ENCODE results near the gene PTPRU. TPM values are rescaled to one million over a fixed set of nuclear protein-coding genes. Genes with fewer than 3 reads are reported as not detected.

The PTPRU gene
- total RNA-seq, 3 donors from 2014 or later, result 1.8 to 14.3 (median 2.2) TPM

DNA sequence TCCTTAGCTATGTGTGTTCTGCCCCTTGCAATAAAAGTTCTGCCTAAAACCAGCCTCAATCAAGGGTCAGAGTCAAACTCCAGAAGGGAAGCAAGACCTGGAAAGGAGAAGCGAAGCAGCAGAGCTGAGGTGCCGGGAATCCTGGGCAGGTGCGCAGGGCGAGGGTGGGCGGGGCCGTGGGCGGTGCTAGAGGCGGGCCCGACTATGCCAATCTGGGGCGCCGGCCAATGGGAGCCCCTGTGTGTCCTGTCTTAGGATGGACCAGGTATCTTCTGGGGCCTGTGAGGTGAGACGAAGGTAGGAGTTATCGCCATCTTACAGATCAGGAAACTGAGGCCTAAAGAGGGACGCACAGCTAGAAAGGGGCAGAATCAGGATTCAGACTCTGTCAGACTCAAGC is 120.3 kb downstream of the PTPRU start:
- peak in 2 of 3 donors; percentile 54 for DNase-seq
- Histone ChIP-seq H3K4me1 (ENCODE audit: low read depth) (no peaks in the 10 kb centered on the region), H3K4me3 (no peak overlapping the region), H3K9me3 (no peaks in the 10 kb centered on the region), H3K36me3 (ENCODE audit: low read depth) (no peaks in the 10 kb centered on the region)
- TF ChIP-seq, protein P1, sequence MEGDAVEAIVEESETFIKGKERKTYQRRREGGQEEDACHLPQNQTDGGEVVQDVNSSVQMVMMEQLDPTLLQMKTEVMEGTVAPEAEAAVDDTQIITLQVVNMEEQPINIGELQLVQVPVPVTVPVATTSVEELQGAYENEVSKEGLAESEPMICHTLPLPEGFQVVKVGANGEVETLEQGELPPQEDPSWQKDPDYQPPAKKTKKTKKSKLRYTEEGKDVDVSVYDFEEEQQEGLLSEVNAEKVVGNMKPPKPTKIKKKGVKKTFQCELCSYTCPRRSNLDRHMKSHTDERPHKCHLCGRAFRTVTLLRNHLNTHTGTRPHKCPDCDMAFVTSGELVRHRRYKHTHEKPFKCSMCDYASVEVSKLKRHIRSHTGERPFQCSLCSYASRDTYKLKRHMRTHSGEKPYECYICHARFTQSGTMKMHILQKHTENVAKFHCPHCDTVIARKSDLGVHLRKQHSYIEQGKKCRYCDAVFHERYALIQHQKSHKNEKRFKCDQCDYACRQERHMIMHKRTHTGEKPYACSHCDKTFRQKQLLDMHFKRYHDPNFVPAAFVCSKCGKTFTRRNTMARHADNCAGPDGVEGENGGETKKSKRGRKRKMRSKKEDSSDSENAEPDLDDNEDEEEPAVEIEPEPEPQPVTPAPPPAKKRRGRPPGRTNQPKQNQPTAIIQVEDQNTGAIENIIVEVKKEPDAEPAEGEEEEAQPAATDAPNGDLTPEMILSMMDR (IDR thresholded peaks at IDR 0.05), result no peak
- intact Hi-C loops (cut with DNase I, micrococcal nuclease), result no loop called here
- peak; percentile 89 for ATAC-seq

DNA sequence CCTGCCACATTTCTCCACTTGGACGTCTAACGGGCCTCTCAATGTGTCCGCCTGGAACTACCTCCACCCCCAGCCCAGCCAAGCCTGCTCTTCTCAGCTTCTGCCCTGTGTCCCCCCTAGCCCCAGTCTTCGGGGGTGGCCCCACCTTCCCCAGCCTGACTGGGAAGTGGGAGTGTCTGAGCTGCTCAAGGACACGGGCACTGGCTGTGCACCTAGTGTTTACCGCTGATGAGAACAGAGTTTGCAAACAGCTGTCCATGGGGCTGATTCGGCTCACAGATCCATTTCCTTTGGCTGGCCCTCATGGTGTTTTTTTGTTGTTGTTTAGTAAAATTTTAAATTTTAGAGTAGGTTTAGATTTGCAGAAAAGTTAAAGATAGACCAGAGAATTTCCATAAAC is 121.1 kb downstream of the PTPRU start:
- intact Hi-C loops (cut with DNase I, micrococcal nuclease), result no loop called here
- TF ChIP-seq, protein P1 (IDR thresholded peaks at IDR 0.05), result no peak
- ATAC-seq (no peak), DNase-seq (no peak)
- no peaks in the 10 kb centered on the region for H3K9me3 ChIP-seq
- no peaks in the 10 kb centered on the region for H3K4me1 ChIP-seq (ENCODE audit: low read depth)
- no peak overlapping the region for H3K4me3 ChIP-seq
- no peaks in the 10 kb centered on the region for H3K36me3 ChIP-seq (ENCODE audit: low read depth)

DNA sequence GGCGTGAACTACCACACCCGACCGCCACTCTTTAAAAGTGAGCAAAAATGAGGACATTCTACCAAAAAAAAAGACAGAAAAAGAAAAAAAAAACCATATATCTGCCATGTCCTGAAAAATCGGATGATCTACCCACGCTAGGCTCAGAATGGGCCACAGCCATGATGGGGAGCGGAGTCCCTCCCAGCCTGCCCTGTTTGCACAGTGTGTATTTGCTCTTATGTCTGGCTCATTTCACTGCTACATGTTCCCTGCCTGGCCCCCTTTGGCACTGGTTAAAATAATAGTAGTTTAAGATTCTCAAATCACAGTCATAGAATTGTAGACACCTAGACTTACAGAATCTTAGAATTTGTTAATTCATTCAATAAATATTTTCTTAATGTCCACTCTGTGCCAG is 121.9 kb downstream of the PTPRU start:
- intact Hi-C loops (cut with DNase I, micrococcal nuclease), result no loop called here
- no peak for ATAC-seq

DNA sequence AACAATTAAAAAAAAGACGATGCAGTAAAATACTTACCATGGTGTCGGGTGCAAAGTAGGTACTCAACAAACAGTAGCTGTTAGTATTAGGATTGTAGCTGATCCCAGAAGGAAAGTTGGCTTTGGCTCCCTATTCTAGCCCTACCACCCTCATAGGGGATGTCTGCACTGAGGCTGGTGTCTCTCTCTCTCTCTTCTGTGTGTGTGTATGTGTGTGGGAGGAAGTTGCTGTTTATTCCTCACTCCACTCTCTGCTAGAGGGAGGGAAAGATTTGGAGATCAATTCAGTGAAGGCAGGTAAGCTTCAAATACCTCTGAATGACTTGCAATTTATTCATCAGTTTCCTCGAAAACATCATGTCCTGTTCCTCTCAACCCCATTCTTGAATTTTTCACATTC is 124.4 kb downstream of the PTPRU start:
- no peak for DNase-seq
- Histone ChIP-seq H3K9me3 (no peaks in the 10 kb centered on the region), H3K4me1 (ENCODE audit: low read depth) (no peaks in the 10 kb centered on the region), H3K36me3 (ENCODE audit: low read depth) (no peaks in the 10 kb centered on the region), H3K4me3 (no peak overlapping the region)
- no peak for ATAC-seq
- intact Hi-C loops (cut with DNase I, micrococcal nuclease), result no loop called here
- TF ChIP-seq, protein P1 (IDR thresholded peaks at IDR 0.05), result no peak

More for the DNA sequence above, 121.9 kb downstream of the PTPRU start:
- no peak for DNase-seq
- TF ChIP-seq, protein P1 (IDR thresholded peaks at IDR 0.05), result no peak
- Histone ChIP-seq H3K9me3 (no peaks in the 10 kb centered on the region), H3K4me1 (ENCODE audit: low read depth) (no peaks in the 10 kb centered on the region), H3K4me3 (no peak overlapping the region), H3K36me3 (ENCODE audit: low read depth) (no peaks in the 10 kb centered on the region)

DNA sequence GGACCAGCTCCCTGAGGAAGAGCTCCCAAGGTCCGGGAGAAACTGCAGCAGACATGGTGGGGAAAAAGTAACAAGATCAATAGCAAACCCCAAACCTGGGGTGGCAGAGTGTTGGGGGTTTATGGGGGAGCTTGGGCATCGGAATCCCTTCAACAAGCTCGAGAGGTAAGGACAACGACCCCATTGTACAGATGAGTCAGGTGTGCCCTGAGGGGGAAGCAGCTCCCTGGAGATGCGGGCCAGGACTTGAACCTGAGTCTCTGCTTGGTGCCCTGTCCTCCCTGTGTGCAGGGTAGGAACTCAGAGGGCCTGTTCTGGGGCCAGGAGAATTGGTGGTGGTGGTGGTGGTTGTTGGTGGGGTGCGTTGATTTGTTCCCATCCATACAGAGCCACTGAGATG is 125.4 kb downstream of the PTPRU start:
- H3K36me3 ChIP-seq (ENCODE audit: low read depth), result no peaks in the 10 kb centered on the region
- no peaks in the 10 kb centered on the region for H3K9me3 ChIP-seq
- no peaks in the 10 kb centered on the region for H3K4me1 ChIP-seq (ENCODE audit: low read depth)
- H3K4me3 ChIP-seq, result no peak overlapping the region
- no peak for ATAC-seq
- intact Hi-C loops (cut with DNase I, micrococcal nuclease), result no loop called here
- DNase-seq, result no peak
- TF ChIP-seq, protein P1 (IDR thresholded peaks at IDR 0.05), result no peak

DNA sequence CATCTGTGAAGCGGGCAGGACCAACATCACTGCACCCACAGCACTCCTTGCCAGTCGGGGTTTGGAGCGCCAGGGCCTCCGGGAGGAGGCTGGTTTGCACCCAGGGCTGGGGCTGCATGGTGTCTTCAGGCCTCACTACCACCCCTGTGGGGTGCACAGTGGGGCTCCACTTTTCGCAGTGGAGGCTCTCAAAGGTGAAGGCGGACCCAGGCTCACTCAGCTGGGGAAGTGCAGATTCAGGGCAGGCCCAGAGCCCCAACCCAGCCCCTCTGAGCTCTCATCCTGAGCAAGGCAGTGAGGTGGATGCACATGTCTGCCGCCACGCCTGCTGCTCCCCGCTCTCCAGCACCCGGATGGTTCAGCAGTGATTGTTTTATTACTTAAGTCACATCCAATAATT is 125.8 kb downstream of the PTPRU start:
- DNase-seq (no peak), ATAC-seq (no peak)
- intact Hi-C loops (cut with DNase I, micrococcal nuclease), result no loop called here
- Histone ChIP-seq H3K4me3 (no peak overlapping the region), H3K4me1 (ENCODE audit: low read depth) (no peaks in the 10 kb centered on the region), H3K36me3 (ENCODE audit: low read depth) (no peaks in the 10 kb centered on the region), H3K9me3 (no peaks in the 10 kb centered on the region)
- TF ChIP-seq, protein P1 (IDR thresholded peaks at IDR 0.05), result no peak

All from mucosa of descending colon (tissue), 3 donors.